ENCODE data around the gene PREX1. TPM values are rescaled to one million over a fixed set of nuclear protein-coding genes. Genes with fewer than 3 reads are reported as not detected.

The PREX1 gene
- total and polyA plus RNA-seq, 10 donors: 36.7 to 279 (median 157) TPM

DNA sequence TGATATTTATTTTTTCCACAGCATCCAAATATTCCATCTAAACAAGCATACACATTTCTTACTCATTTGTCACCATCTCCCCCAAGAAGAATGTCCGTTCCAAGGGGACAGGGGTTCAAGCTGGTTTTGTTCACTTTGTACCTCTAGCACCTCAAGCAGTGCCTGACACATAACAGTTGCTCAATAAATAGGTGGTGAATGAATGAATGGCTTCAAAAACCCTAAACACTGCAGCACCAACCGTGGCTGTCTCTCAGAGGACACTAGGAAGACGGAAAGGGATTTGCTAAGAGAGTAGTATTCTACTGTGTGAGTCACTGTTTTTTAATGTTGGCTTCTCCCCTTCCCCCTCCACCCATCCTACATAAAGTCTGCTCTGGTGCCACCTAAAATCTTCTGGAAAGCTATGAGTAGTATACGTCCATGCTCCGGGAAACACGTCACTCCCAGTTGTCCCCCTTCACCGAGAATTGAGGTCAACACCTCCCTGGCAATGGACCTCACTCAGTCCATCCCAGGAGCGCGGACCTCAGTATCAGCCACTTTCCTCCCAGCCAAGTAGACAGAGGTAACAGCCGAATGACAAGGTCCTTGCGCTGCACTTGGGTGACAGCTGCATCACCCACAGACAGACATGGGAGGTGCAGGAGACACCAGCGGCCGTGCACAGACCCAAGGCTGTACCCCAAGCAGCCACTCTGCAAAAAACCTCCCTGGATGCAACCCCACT, 107.4 kb downstream of the PREX1 start:
- 82 to 90% (median 86%) methylated on average over 13 of the region's 13 CpGs for WGBS, 5 donors
- DNase-seq: peak; percentile 76
- no peak overlapping the region for H3K4me3 ChIP-seq
- H3K27me3 ChIP-seq (replicated peaks in 1 of 7): no peaks in the 10 kb centered on the region
- TF ChIP-seq POLR2A (IDR thresholded peaks at IDR 0.05) (no peak), POLR2AphosphoS5 (IDR thresholded peaks at IDR 0.05) (peak in 1 of 3 donors; percentile 7)
- peaks cover 0 to 74% (median 10%) of the 10 kb centered on the region in 6 donors for H3K36me3 ChIP-seq
- no peaks in the 10 kb centered on the region for H3K9me3 ChIP-seq
- intact Hi-C loops (cut with DNase I; ENCODE audit: low total_unique reads): no loop called here
- H3K27ac ChIP-seq: peak overlapping the region in 6 of 8 donors; percentile 45 to 85 (median 82)
- peaks cover 76 to 100% (median 96%) of the 10 kb centered on the region in 6 donors for H3K4me1 ChIP-seq

DNA sequence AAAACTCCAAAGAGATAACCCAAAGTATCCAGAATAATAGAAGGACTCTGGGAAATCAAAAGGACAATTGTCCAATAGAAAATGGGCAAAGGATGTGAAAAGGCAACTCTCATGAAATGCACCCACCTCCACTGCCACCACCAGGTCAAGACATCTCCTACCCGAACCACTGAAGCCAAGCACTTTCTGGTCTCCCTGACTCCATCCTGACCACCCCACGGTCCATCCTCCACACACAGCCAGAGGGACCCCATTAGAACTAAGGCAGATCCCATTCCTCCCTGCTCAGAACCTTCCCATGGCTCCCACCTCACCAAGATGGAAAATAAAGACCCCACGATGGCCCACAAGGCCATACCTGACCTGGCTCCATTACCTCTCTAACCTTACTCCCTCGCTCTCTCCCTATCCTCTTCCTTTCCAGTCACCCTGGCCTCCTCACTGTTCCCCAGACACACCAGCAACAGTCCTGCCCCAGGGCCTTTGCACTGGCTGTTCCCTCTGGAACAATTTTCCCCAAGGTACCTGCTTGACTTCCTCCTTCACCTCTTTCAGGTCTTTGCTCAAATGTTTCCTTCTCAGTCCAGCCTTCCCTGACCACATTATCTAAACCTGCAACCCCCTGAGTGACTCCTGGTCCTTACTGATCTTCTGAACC, 108.1 kb downstream of the PREX1 start:
- H3K4me3 ChIP-seq: peak overlapping the region in 1 of 8 donors; percentile 28
- H3K27ac ChIP-seq: peak overlapping the region in 6 of 8 donors; percentile 9 to 85 (median 69)
- H3K36me3 ChIP-seq: peaks cover 0 to 73% (median 3%) of the 10 kb centered on the region in 6 donors
- H3K27me3 ChIP-seq (replicated peaks in 1 of 7): no peaks in the 10 kb centered on the region
- WGBS, 5 donors: 83 to 90% (median 84%) methylated on average over 4 of the region's 4 CpGs
- peak; percentile 66 for DNase-seq
- peaks cover 78 to 100% (median 100%) of the 10 kb centered on the region in 6 donors for H3K4me1 ChIP-seq
- TF ChIP-seq POLR2A (IDR thresholded peaks at IDR 0.05) (no peak), POLR2AphosphoS5 (IDR thresholded peaks at IDR 0.05) (no peak)
- TF ChIP-seq, protein P1, sequence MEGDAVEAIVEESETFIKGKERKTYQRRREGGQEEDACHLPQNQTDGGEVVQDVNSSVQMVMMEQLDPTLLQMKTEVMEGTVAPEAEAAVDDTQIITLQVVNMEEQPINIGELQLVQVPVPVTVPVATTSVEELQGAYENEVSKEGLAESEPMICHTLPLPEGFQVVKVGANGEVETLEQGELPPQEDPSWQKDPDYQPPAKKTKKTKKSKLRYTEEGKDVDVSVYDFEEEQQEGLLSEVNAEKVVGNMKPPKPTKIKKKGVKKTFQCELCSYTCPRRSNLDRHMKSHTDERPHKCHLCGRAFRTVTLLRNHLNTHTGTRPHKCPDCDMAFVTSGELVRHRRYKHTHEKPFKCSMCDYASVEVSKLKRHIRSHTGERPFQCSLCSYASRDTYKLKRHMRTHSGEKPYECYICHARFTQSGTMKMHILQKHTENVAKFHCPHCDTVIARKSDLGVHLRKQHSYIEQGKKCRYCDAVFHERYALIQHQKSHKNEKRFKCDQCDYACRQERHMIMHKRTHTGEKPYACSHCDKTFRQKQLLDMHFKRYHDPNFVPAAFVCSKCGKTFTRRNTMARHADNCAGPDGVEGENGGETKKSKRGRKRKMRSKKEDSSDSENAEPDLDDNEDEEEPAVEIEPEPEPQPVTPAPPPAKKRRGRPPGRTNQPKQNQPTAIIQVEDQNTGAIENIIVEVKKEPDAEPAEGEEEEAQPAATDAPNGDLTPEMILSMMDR (IDR thresholded peaks at IDR 0.05 in 8 of 11, conservative IDR thresholded peaks at IDR 0.05 in 3 of 11): no peak
- H3K9me3 ChIP-seq: no peaks in the 10 kb centered on the region
- intact Hi-C loops (cut with DNase I; ENCODE audit: low total_unique reads): no loop called here

DNA sequence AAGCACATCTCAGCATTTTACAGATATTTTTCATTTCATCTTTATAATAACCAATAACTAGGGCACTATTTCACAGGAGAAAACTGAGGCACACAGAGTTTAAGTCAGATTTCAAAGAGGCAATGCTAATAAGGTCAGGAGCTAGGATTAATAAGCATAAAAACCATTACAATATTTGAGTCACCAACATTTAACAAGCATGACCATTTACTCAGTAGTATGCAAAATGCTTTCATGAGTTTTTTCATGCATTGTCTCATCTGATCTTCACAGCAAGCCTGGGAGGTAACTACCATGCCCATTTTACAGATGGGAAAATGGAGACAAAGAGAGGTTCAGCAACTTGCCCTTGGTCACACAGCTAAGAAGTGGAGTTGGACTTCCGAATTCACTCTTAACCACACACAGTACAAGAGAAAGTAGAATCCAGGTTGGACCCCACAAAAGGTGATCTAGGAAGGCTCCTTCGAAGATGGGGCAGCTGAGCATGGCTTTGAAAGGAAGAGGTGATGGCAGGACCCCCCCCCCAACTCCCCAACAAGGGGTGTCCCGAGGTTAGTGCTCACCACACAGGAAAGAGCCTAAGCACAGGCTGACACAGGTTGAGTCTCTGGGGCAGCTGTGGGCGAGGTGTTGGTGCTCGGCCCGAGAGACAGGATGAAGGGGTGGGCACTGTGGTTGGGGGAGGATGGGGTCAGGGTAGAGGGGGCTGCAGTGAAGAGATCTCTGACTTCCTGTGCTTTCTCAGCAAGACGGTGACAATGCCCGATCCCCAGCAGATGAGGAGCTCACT, 108.8 kb downstream of the PREX1 start:
- TF ChIP-seq, protein P1 (IDR thresholded peaks at IDR 0.05 in 8 of 11, conservative IDR thresholded peaks at IDR 0.05 in 3 of 11): no peak
- TF ChIP-seq POLR2AphosphoS5 (IDR thresholded peaks at IDR 0.05): peak; percentile 39 to 67 (median 60)
- 27 to 43% (median 32%) methylated on average over 8 of the region's 8 CpGs for WGBS, 5 donors
- Histone ChIP-seq H3K27ac (peak overlapping the region in 5 of 8 donors; percentile 9 to 85 (median 82)), H3K9me3 (no peaks in the 10 kb centered on the region), H3K4me3 (peak overlapping the region in 1 of 8 donors; percentile 28), H3K27me3 (replicated peaks in 1 of 7) (no peaks in the 10 kb centered on the region), H3K4me1 (peaks cover 78 to 100% (median 98%) of the 10 kb centered on the region in 6 donors), H3K36me3 (peaks cover 0 to 69% (median 0%) of the 10 kb centered on the region in 6 donors)
- DNase-seq: peak; percentile 88
- intact Hi-C loops (cut with DNase I; ENCODE audit: low total_unique reads): no loop called here

DNA sequence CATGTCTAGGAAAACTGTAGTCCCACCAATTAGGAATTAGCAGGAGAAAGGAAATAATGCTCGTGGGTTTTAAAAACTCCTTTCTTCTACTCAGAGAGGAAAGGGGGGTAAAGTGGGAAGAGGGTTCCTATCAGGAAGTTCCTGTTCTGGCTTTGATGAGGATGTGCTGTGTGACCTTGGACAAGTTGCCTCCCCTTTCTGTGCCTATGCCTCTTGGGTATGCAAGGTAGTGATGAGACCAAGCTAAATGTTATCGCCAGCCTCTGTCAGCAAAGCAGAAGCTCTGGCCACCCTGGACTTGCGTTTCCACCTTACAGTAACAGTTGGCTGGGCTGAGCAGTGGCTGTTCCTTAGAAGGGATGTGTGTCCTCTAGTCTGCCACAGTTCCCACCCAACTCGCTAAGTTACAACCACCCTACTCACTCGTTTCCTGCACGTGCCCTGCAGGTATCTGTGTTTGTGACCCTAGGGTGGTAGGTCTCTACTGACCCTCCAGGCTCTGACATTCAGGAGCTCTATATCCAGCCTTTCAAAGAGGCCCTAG, 110.0 kb downstream of the PREX1 start:
- Histone ChIP-seq H3K9me3 (no peaks in the 10 kb centered on the region), H3K27me3 (replicated peaks in 1 of 7) (no peaks in the 10 kb centered on the region), H3K27ac (peak overlapping the region in 7 of 8 donors; percentile 26 to 85 (median 70)), H3K4me1 (peaks cover 67 to 100% (median 96%) of the 10 kb centered on the region in 6 donors), H3K4me3 (peak overlapping the region in 1 of 8 donors; percentile 32), H3K36me3 (peaks cover 0 to 62% (median 0%) of the 10 kb centered on the region in 6 donors)
- intact Hi-C loops (cut with DNase I; ENCODE audit: low total_unique reads): no loop called here
- WGBS, 5 donors: 32 to 54% (median 39%) methylated on average over 6 of the region's 6 CpGs
- no peak for DNase-seq
- TF ChIP-seq, protein P1 (IDR thresholded peaks at IDR 0.05 in 8 of 11, conservative IDR thresholded peaks at IDR 0.05 in 3 of 11): no peak
- TF ChIP-seq POLR2AphosphoS5 (IDR thresholded peaks at IDR 0.05): peak in 1 of 3 donors; percentile 21

All from spleen (tissue), 11 donors.